Neural progenitor cell (in vitro differentiated cells): ENCODE data around the gene AKT1. TPM values are rescaled to one million over a fixed set of nuclear protein-coding genes. Genes with fewer than 3 reads are reported as not detected.

Experiments
- DNase-seq: peaks from one replicate; pipeline ENCODE4 v3.0.0-alpha.2; 2016; ENCODE audit warnings: low spot score
- H2AFZ ChIP-seq: fragments of 200-600 bp; sonication (generic); replicated peaks from 2 replicates; pipeline ENCODE4 v1.6.1; 2016; ENCODE audit warnings: antibody characterized with exemption
- H3F3A ChIP-seq: fragments of 200-600 bp; sonication (generic); 2 replicates; pipeline ENCODE4 v1.6.1; 2016; ENCODE audit warnings: antibody characterized with exemption, low read depth
- H3K27ac ChIP-seq: fragments of 200-600 bp; sonication (generic); 2 replicates; pipeline ENCODE4 v1.5.1; 2016; ENCODE audit warnings: mild to moderate bottlenecking
- H3K27me3 ChIP-seq: fragments of 200-600 bp; sonication (generic); 2 replicates; pipeline ENCODE4 v1.6.1; 2016; ENCODE audit warnings: mild to moderate bottlenecking, moderate library complexity
- H3K36me3 ChIP-seq: fragments of 200-600 bp; sonication (generic); 2 replicates; pipeline ENCODE4 v1.5.1; 2016
- H3K4me1 ChIP-seq: fragments of 200-600 bp; sonication (generic); 2 replicates; pipeline ENCODE4 v1.6.1; 2016; ENCODE audit warnings: mixed run types
- H3K4me2 ChIP-seq: fragments of 200-600 bp; sonication (generic); 2 replicates; pipeline ENCODE4 v1.6.1; 2016
- H3K4me3 ChIP-seq: fragments of 200-600 bp; sonication (generic); 2 replicates; pipeline ENCODE4 v1.5.1; 2016
- H3K79me2 ChIP-seq: fragments of 200-600 bp; sonication (generic); 2 replicates; pipeline ENCODE4 v1.6.1; 2016; ENCODE audit warnings: low read depth
- H3K9ac ChIP-seq: fragments of 200-600 bp; sonication (generic); 2 replicates; pipeline ENCODE4 v1.6.1; 2016
- H3K9me3 ChIP-seq: fragments of 200-600 bp; sonication (generic); 2 replicates; pipeline ENCODE4 v1.5.1; 2016; ENCODE audit warnings: low read depth
- H4K20me1 ChIP-seq: fragments of 200-600 bp; sonication (generic); 2 replicates; pipeline ENCODE4 v1.6.1; 2016; ENCODE audit warnings: low read depth
- H3K27ac Mint-ChIP-seq: 3 replicates; pipeline ENCODE4 v1.8.0; 2021; ENCODE audit warnings: mixed read lengths
- H3K27me3 Mint-ChIP-seq: 2 replicates; pipeline ENCODE4 v1.8.0; 2022; ENCODE audit warnings: low read depth, mild to moderate bottlenecking, inconsistent platforms, moderate library complexity, mixed read lengths; ENCODE audit not compliant: insufficient read depth
- H3K36me3 Mint-ChIP-seq: 3 replicates; pipeline ENCODE4 v1.8.0; 2021; ENCODE audit warnings: mixed read lengths
- H3K4me1 Mint-ChIP-seq: 3 replicates; pipeline ENCODE4 v1.8.0; 2021; ENCODE audit warnings: mixed read lengths
- H3K4me3 Mint-ChIP-seq: 3 replicates; pipeline ENCODE4 v1.8.0; 2021; ENCODE audit warnings: mild to moderate bottlenecking, moderate library complexity, mixed read lengths
- H3K9me3 Mint-ChIP-seq: 3 replicates; pipeline ENCODE4 v1.8.0; 2020; ENCODE audit warnings: mixed read lengths
- EZH2 ChIP-seq: fragments of 200-600 bp; sonication (generic); IDR thresholded peaks from 2 replicates; pipeline ENCODE4 v1.6.1; 2017; ENCODE audit warnings: antibody characterized with exemption, mild to moderate bottlenecking, moderate library complexity
- EZH2phosphoT487 ChIP-seq: fragments of 200-600 bp; sonication (generic); IDR thresholded peaks from 2 replicates; pipeline ENCODE4 v1.6.1; 2017; ENCODE audit warnings: antibody characterized with exemption
- total RNA-seq: library from RNA; depleted of rRNA; stranded (reverse); fragments of >200 nt; gene quantifications from 2 replicates; pipeline ENCODE4 v1.2.3, GENCODE V29; 2015; ENCODE audit warnings: low replicate concordance
- TF ChIP-seq, protein P1 (sequence below): fragments of 200-600 bp; sonication (generic); IDR thresholded peaks from 2 replicates; pipeline ENCODE4 v1.5.1; 2017; ENCODE audit warnings: antibody characterized with exemption, mild to moderate bottlenecking

The AKT1 gene
- total RNA-seq, 1 donor from 2014 or later, result 67.2 TPM

DNA sequence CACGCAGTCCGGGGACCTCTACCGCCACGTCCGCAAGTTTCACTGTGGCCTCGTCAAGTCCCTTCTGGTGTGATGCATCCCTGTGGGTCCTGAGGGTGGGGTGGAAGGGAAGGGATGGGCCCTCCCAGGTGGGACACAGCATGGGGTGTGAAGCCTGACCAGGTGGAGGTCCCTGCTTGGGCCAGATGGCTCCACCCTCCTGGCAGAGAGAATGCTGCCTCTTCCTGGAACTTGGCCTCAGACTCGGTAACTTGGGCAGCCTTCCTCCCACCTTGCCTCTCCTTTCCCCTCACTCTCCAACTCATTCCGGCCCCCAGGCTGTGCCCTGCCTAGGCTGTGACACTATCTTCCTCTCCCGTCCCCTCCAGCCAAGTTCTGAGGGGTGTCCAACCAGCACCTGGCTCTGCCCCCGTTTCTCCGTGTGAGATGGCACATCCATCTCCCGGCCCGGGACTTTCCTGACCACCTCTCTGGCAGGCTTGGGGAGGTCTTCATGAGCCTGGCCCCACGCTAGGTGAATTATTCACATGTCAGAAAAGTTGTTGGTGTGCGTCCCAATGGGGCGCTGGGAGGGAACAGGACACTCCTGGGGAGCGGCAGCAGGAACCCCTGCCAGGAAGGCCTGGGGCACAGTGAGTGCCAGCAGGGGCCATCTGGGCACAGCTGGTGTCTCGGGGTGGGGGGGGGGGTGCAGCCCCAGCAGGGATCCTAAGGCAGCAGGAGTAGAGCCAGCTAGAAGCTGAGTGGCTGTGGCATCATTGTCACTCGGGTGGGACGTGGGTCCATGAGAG lies 7.0 kb upstream of the AKT1 start:
- Histone ChIP-seq H3K4me2 (no peak overlapping the region), H3K4me3 (no peak overlapping the region), H3K27ac (no peak overlapping the region), H3K27me3 (peaks cover 62% of the 10 kb centered on the region), H3K36me3 (no peaks in the 10 kb centered on the region), H3K4me1 (peaks cover under 1% of the 10 kb centered on the region), H3K9ac (no peak overlapping the region), H3K9me3 (no peaks in the 10 kb centered on the region), H3F3A (peaks cover 19% of the 10 kb centered on the region), H3K79me2 (no peaks in the 10 kb centered on the region), H2AFZ (no peak overlapping the region), H4K20me1 (peaks cover 14% of the 10 kb centered on the region)
- peaks cover 2% of the 10 kb centered on the region for H3K9me3 Mint-ChIP-seq
- DNase-seq, result no peak
- H3K27ac Mint-ChIP-seq, result no peak overlapping the region
- no peaks in the 10 kb centered on the region for H3K36me3 Mint-ChIP-seq
- H3K4me1 Mint-ChIP-seq, result peaks cover 15% of the 10 kb centered on the region
- TF ChIP-seq, protein P1, sequence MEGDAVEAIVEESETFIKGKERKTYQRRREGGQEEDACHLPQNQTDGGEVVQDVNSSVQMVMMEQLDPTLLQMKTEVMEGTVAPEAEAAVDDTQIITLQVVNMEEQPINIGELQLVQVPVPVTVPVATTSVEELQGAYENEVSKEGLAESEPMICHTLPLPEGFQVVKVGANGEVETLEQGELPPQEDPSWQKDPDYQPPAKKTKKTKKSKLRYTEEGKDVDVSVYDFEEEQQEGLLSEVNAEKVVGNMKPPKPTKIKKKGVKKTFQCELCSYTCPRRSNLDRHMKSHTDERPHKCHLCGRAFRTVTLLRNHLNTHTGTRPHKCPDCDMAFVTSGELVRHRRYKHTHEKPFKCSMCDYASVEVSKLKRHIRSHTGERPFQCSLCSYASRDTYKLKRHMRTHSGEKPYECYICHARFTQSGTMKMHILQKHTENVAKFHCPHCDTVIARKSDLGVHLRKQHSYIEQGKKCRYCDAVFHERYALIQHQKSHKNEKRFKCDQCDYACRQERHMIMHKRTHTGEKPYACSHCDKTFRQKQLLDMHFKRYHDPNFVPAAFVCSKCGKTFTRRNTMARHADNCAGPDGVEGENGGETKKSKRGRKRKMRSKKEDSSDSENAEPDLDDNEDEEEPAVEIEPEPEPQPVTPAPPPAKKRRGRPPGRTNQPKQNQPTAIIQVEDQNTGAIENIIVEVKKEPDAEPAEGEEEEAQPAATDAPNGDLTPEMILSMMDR, result no peak
- no peak for TF ChIP-seq EZH2phosphoT487
- TF ChIP-seq EZH2, result no peak
- H3K4me3 Mint-ChIP-seq, result peak overlapping the region; percentile 71
- peaks cover 35% of the 10 kb centered on the region for H3K27me3 Mint-ChIP-seq

DNA sequence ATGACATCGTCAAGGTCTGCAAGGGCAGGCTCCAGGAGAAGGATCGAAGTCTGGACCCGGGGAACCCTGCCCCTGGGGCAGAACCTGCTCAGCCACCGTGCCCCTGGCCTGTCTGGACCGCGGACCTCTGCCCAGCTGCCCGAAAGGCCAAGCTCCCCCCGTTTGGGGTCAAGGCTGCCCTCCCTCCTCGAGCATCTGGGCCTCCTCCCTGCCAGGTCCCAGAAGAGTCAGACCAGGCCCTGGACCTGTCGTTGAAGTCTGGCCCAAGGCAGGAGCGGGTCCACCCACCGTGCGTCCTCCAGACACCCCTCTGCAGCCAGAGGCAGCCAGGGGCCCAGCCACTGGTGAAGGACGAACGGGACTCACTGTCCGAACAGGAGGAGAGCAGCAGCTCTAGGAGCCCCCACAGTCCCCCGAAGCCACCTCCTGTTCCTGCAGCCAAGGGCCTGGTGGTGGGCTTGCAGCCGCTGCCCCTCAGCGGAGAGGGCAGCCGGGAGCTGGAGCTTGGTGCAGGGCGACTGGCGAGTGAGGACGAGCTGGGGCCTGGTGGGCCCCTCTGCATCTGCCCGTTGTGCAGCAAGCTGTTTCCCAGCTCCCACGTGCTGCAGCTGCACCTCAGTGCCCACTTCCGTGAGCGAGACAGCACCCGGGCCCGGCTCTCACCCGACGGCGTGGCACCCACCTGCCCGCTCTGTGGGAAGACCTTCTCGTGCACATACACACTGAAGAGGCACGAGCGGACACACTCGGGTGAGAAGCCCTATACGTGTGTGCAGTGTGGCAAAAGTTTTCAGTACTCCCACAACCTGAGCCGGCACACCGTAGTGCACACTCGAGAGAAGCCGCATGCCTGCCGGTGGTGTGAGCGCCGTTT lies 6.2 kb upstream of the AKT1 start:
- Mint-ChIP-seq H3K4me3 (peak overlapping the region; percentile 87), H3K9me3 (peaks cover 2% of the 10 kb centered on the region), H3K27me3 (peaks cover 40% of the 10 kb centered on the region), H3K4me1 (peaks cover 19% of the 10 kb centered on the region), H3K36me3 (no peaks in the 10 kb centered on the region), H3K27ac (no peak overlapping the region)
- Histone ChIP-seq H3F3A (peaks cover 27% of the 10 kb centered on the region), H3K4me3 (peak overlapping the region; percentile 70), H3K9me3 (no peaks in the 10 kb centered on the region), H3K4me2 (peak overlapping the region; percentile 100), H3K27me3 (peaks cover 71% of the 10 kb centered on the region), H3K9ac (no peak overlapping the region), H3K27ac (no peak overlapping the region), H3K4me1 (peaks cover 4% of the 10 kb centered on the region), H4K20me1 (peaks cover 19% of the 10 kb centered on the region), H2AFZ (no peak overlapping the region), H3K36me3 (no peaks in the 10 kb centered on the region), H3K79me2 (no peaks in the 10 kb centered on the region)
- no peak for DNase-seq
- TF ChIP-seq, protein P1, result no peak
- TF ChIP-seq EZH2 (peak; percentile 81), EZH2phosphoT487 (peak; percentile 65)

DNA sequence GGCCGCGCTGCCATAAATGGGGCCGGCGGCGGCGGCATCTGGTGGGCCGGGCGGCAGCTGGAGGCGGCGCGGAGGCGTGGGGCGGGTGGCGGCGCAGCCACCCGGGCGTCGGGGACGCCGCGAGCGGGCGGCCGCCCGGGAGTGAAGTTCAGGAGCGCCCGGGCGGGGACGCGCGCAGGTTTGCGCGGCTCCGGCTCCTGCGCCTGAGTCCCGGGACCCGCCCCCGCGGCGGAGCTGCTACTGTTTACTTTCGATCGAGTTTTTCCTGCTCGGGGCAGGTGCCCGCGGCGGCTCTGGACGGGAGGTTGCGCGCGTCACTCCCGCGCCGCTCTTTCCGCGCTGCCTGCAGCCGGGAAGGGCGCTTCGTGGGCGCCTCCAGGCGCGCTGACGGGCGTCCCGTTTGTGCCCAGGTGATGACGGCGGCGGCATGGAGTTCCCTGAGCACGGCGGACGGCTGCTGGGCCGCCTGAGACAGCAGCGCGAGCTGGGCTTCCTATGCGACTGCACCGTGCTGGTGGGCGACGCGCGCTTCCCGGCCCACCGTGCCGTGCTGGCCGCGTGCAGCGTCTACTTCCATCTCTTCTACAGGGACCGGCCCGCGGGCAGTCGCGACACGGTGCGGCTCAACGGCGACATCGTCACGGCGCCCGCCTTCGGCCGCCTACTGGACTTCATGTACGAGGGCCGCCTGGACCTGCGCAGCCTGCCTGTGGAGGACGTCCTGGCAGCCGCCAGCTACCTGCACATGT lies 5.4 kb upstream of the AKT1 start, which contains the start of gene ZBTB42:
TSS of gene ZBTB42 (plus strand) at position 331 of the 749 bp plus-strand sequence. CDS start at position 428, 97 bp downstream.
- H3K9me3 ChIP-seq, result no peaks in the 10 kb centered on the region
- H3K4me1 ChIP-seq, result peaks cover 11% of the 10 kb centered on the region
- Mint-ChIP-seq H3K36me3 (no peaks in the 10 kb centered on the region), H3K27me3 (peaks cover 40% of the 10 kb centered on the region), H3K4me3 (peak within 1 kb of the TSS; percentile 87), H3K27ac (no peak within 1 kb of the TSS), H3K4me1 (peaks cover 27% of the 10 kb centered on the region), H3K9me3 (peaks cover 2% of the 10 kb centered on the region)
- no peak within 1 kb of the TSS for H3K9ac ChIP-seq
- peak within 1 kb of the TSS; percentile 100 for H3K4me2 ChIP-seq
- no peaks in the 10 kb centered on the region for H3K36me3 ChIP-seq
- peaks cover 79% of the 10 kb centered on the region for H3K27me3 ChIP-seq
- peak; percentile 69 for DNase-seq
- no peak within 1 kb of the TSS for H3K27ac ChIP-seq
- no peaks in the 10 kb centered on the region for H3K79me2 ChIP-seq
- peak within 1 kb of the TSS; percentile 70 for H3K4me3 ChIP-seq
- H4K20me1 ChIP-seq, result peaks cover 19% of the 10 kb centered on the region
- peak within 1 kb of the TSS; percentile 76 for H2AFZ ChIP-seq
- TF ChIP-seq EZH2 (peak; percentile 92), EZH2phosphoT487 (peak; percentile 91)
- TF ChIP-seq, protein P1, result no peak
- peaks cover 33% of the 10 kb centered on the region for H3F3A ChIP-seq
